B cell (primary cell): ENCODE measurements around the gene FYN. TPM values are rescaled to one million over a fixed set of nuclear protein-coding genes. Genes with fewer than 3 reads are reported as not detected.

ENCODE experiments used
- ATAC-seq: fragments of 200-7000 bp; cut with Tn5 transposase; one replicate; pipeline ENCODE4 v1.10.0; 2021; ENCODE audit warnings: low read depth, mild to moderate bottlenecking, moderate number of reproducible peaks, moderate library complexity
- CTCF ChIA-PET: fragments of 350-600 bp; sonication (Branson Sonifier 250); formaldehyde crosslinking; loops from one replicate; lab custom pipeline; 2021; ENCODE audit warnings: antibody characterized with exemption, inconsistent platforms; lab: Charles Lee
- POLR2A ChIA-PET: fragments of 350-600 bp; sonication (Branson Sonifier 250); formaldehyde crosslinking; loops from one replicate; lab custom pipeline; 2021; ENCODE audit warnings: antibody characterized with exemption; lab: Charles Lee
- DNase-seq: peaks from one replicate; pipeline ENCODE4 v3.0.0; 2013
- H2AFZ ChIP-seq: 2 replicates; pipeline ENCODE4 v1.6.1; 2012; ENCODE audit warnings: mild to moderate bottlenecking, low read depth, low read length; ENCODE audit not compliant: insufficient read depth, poor library complexity, severe bottlenecking
- H3K27ac ChIP-seq, 2 donors: 1 replicate in 1 of 2; 2 replicates in 1 of 2; pipeline ENCODE4 v1.5.1; 2012 to 2013; ENCODE audit warnings: low read length in 2 of 2, mild to moderate bottlenecking in 2 of 2, moderate library complexity in 1 of 2
- H3K27me3 ChIP-seq, 4 experiments: fragments of 200-600 bp in 1 of 4; sonication (generic) in 1 of 4; replicated peaks in 1 of 4; 1 replicate in 2 of 4; 2 replicates in 2 of 4; pipeline versions ENCODE4 v1.6.1 to v1.7.0; 2013 to 2016; ENCODE audit warnings: low read length in 3 of 4, mild to moderate bottlenecking in 2 of 4, mixed read lengths in 1 of 4, moderate library complexity in 1 of 4; ENCODE audit not compliant: insufficient read depth in 4 of 4, control insufficient read depth in 3 of 4; ENCODE audit errors: control extremely low read depth in 1 of 4
- H3K36me3 ChIP-seq, 2 experiments: replicated peaks in 1 of 2; 1 replicate in 1 of 2; 2 replicates in 1 of 2; pipeline versions ENCODE4 v1.6.1 to v1.7.1; 2013; ENCODE audit warnings: low read length in 1 of 2; ENCODE audit not compliant: insufficient read depth in 2 of 2, control insufficient read depth in 1 of 2; ENCODE audit errors: control extremely low read depth in 1 of 2, extremely low read depth in 1 of 2
- H3K4me1 ChIP-seq, 2 donors: fragments of 200-600 bp in 1 of 2; sonication (generic) in 1 of 2; 1 replicate in 1 of 2; 2 replicates in 1 of 2; pipeline versions ENCODE4 v1.5.1 to v1.6.1; 2013 to 2017; ENCODE audit warnings: low read length in 2 of 2; ENCODE audit not compliant: control insufficient read depth in 2 of 2, insufficient read depth in 2 of 2
- H3K4me2 ChIP-seq: replicated peaks from 2 replicates; pipeline ENCODE3; 2012; ENCODE audit warnings: mild to moderate bottlenecking, low read depth, low read length; ENCODE audit not compliant: poor library complexity, severe bottlenecking
- H3K4me3 ChIP-seq, 5 experiments: fragments of 200-600 bp in 1 of 5; sonication (generic) in 1 of 5; 1 replicate in 3 of 5; 2 replicates in 2 of 5; pipeline versions ENCODE4 v1.5.1 to v1.7.0; 2011 to 2016; ENCODE audit warnings: low read length in 4 of 5, mild to moderate bottlenecking in 4 of 5, low read depth in 2 of 5, control low read depth in 1 of 5, moderate library complexity in 1 of 5; ENCODE audit not compliant: insufficient read depth in 1 of 5; ENCODE audit errors: control extremely low read depth in 1 of 5, extremely low read depth in 1 of 5
- H3K79me2 ChIP-seq: fragments of 200-600 bp; sonication (generic); one replicate; pipeline ENCODE4 v1.6.0; 2016; ENCODE audit warnings: low read length; ENCODE audit not compliant: control insufficient read depth, insufficient read depth
- H3K9ac ChIP-seq: fragments of 200-600 bp; sonication (generic); 2 replicates; pipeline ENCODE4 v1.6.1; 2017; ENCODE audit warnings: mild to moderate bottlenecking, low read length, moderate library complexity
- H3K9me3 ChIP-seq, 3 donors: one replicate each; pipeline versions ENCODE4 v1.6.1 to v1.7.1; 2013; ENCODE audit warnings: low read length in 2 of 3; ENCODE audit not compliant: control insufficient read depth in 2 of 3, insufficient read depth in 1 of 3; ENCODE audit errors: control extremely low read depth in 1 of 3
- H4K20me1 ChIP-seq: 2 replicates; pipeline ENCODE4 v1.6.0; 2012; ENCODE audit warnings: mild to moderate bottlenecking, low read length; ENCODE audit not compliant: insufficient read depth, control insufficient read depth, poor library complexity, severe bottlenecking
- H3K27ac Mint-ChIP-seq: one replicate; pipeline ENCODE4 v1.8.0; 2021; ENCODE audit warnings: mixed read lengths
- H3K27me3 Mint-ChIP-seq: one replicate; pipeline ENCODE4 v1.8.0; 2021; ENCODE audit warnings: mixed read lengths
- H3K4me1 Mint-ChIP-seq: one replicate; pipeline ENCODE4 v1.8.0; 2021; ENCODE audit warnings: mixed read lengths
- H3K4me3 Mint-ChIP-seq: one replicate; pipeline ENCODE4 v1.8.0; 2021; ENCODE audit warnings: mixed read lengths
- H3K9me3 Mint-ChIP-seq: one replicate; pipeline ENCODE4 v1.8.0; 2022; ENCODE audit warnings: mixed read lengths; ENCODE audit not compliant: insufficient read depth
- EZH2 ChIP-seq: IDR thresholded peaks from 2 replicates; pipeline ENCODE4 v1.6.1; 2012; ENCODE audit warnings: borderline replicate concordance, low read depth, mild to moderate bottlenecking, moderate library complexity, low read length; ENCODE audit not compliant: insufficient read depth, poor library complexity, severe bottlenecking
- WGBS: methylation state at CpG from one replicate; pipeline ENCODE4 v1.1.5; 2013; ENCODE audit warnings: missing lambda C conversion rate; ENCODE audit not compliant: insufficient coverage; 5-methylcytosine and 5-hydroxymethylcytosine counted together
- intact Hi-C: fragments of 100-400 bp; cut with micrococcal nuclease; formaldehyde crosslinking; loops from one replicate; pipeline ENCODE4 v1.10.0; 2022
- polyA plus RNA-seq: library from polyadenylated mRNA; depleted of rRNA; stranded (reverse); fragments of >200 nt; gene quantifications from 2 replicates; pipeline ENCODE4 v1.2.3, GENCODE V29; 2012
- total RNA-seq, 2 donors: library from RNA; stranded (reverse); fragments of 120-200 nt in 1 of 2; gene quantifications; 1 replicate in 1 of 2; 2 replicates in 1 of 2; pipeline versions ENCODE4 v1.2.3 to v1.2.4, GENCODE V29; 2013 to 2022
- TF ChIP-seq, protein P1 (sequence below): fragments of 200-600 bp; IDR thresholded peaks from one replicate; pipeline ENCODE4 v1.8.0; 2022; ENCODE audit warnings: antibody characterized with exemption, mild to moderate bottlenecking

Gene FYN
- total and polyA plus RNA-seq, 2 donors (not counting 1 experiment from before 2014, with no cell fraction given) = 54.1 to 94.0 TPM

DNA sequence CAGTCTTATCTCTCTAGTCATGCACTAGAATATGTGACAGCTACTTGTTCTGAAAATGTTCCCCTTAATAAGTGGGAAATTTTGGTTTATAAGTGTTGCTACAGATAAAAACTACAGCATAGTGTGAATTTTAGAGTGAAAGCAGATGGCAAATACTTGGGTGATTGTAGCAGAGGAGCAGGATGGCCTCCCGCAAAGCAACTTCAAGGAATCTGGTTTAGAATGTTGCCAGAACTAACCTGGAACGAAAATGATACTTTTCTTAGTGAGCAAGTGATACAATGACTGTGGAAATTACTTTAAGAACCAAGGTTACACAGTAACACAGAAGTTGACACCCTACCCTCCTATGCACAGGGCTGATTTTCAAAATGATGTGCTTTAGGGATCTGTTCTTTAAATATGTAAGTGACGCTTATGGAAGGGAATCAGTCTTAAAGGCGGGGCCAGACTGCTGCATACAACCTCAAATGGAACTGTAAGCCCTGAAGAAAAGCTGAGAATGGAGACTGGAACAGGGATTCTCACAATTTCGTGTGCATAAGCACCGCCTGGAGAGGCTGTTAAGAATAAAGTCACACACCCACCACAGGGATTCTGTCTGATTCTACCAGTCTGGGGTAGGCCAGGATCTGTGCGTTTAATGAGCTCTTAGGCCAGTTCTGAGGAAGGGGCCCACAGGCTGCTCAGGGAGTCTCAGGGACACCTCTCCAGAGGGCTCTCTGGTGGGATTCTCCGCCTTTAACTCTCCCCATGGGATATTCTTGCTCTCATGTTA, 97.9 kb downstream of the FYN start:
- CTCF ChIA-PET = interaction anchor here (0.7 to 1.6 kb wide), 3 partner anchors 25 to 174 kb away, joined by 3 read pairs; no protein-coding TSS in a partner anchor

DNA sequence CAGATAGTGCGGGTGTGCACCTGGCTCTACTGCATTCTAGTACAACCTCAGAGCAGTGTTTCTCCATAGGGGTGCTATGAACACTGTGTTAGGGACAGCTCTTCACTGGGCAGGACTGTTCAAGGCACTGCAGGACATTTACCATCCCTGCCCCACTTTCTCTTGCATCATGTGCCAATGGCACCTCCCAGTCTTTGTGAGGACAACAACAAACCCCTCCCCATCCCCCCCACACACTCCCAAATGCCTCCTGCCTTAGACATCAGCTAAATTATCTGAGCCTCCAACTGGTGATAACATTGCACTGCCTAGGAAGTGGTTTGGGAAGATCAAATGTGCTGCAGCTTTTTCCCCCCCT, 98.9 kb downstream of the FYN start:
- H3K27me3 ChIP-seq = no peaks in the 10 kb centered on the region
- peaks cover 26% of the 10 kb centered on the region for H3K4me1 Mint-ChIP-seq
- no peak for TF ChIP-seq EZH2
- TF ChIP-seq, protein P1, sequence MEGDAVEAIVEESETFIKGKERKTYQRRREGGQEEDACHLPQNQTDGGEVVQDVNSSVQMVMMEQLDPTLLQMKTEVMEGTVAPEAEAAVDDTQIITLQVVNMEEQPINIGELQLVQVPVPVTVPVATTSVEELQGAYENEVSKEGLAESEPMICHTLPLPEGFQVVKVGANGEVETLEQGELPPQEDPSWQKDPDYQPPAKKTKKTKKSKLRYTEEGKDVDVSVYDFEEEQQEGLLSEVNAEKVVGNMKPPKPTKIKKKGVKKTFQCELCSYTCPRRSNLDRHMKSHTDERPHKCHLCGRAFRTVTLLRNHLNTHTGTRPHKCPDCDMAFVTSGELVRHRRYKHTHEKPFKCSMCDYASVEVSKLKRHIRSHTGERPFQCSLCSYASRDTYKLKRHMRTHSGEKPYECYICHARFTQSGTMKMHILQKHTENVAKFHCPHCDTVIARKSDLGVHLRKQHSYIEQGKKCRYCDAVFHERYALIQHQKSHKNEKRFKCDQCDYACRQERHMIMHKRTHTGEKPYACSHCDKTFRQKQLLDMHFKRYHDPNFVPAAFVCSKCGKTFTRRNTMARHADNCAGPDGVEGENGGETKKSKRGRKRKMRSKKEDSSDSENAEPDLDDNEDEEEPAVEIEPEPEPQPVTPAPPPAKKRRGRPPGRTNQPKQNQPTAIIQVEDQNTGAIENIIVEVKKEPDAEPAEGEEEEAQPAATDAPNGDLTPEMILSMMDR = no peak
- peaks cover 0 to 4% of the 10 kb centered on the region in 2 experiments for H3K36me3 ChIP-seq
- no peak overlapping the region for H3K4me3 ChIP-seq
- no peaks in the 10 kb centered on the region for H3K27me3 Mint-ChIP-seq
- no peak overlapping the region for H3K9ac ChIP-seq
- DNase-seq (no peak), ATAC-seq (no peak)
- H3K9me3 ChIP-seq = no peaks in the 10 kb centered on the region
- POLR2A ChIA-PET = interaction anchor here (0.7 kb wide), 1 partner anchor 10 kb away, joined by 4 read pairs; no protein-coding TSS in a partner anchor
- H3K27ac ChIP-seq = no peak overlapping the region
- no peak overlapping the region for H3K4me3 Mint-ChIP-seq
- CTCF ChIA-PET = no interaction called here
- H3K4me2 ChIP-seq = no peak overlapping the region
- no peaks in the 10 kb centered on the region for H3K4me1 ChIP-seq
- intact Hi-C loops = no loop called here
- H3K9me3 Mint-ChIP-seq = no peaks in the 10 kb centered on the region
- H4K20me1 ChIP-seq = peaks cover 5% of the 10 kb centered on the region
- H2AFZ ChIP-seq = no peak overlapping the region
- no peaks in the 10 kb centered on the region for H3K79me2 ChIP-seq
- no CpG with 5 or more reads among the region's 1 CpG for WGBS
- H3K27ac Mint-ChIP-seq = no peak overlapping the region

More for the DNA sequence above, 97.9 kb downstream of the FYN start:
- Histone ChIP-seq H3K4me1 (no peaks in the 10 kb centered on the region), H2AFZ (no peak overlapping the region), H3K4me3 (no peak overlapping the region), H4K20me1 (peaks cover 5% of the 10 kb centered on the region), H3K36me3 (peaks cover 0 to 4% of the 10 kb centered on the region in 2 experiments), H3K9ac (no peak overlapping the region), H3K27ac (no peak overlapping the region), H3K4me2 (no peak overlapping the region), H3K79me2 (peaks cover 4% of the 10 kb centered on the region), H3K27me3 (no peaks in the 10 kb centered on the region), H3K9me3 (no peaks in the 10 kb centered on the region)
- Mint-ChIP-seq H3K27me3 (no peaks in the 10 kb centered on the region), H3K27ac (no peak overlapping the region), H3K4me3 (no peak overlapping the region), H3K9me3 (no peaks in the 10 kb centered on the region), H3K4me1 (peaks cover 23% of the 10 kb centered on the region)
- ATAC-seq (no peak), DNase-seq (no peak)
- POLR2A ChIA-PET = no interaction called here
- no peak for TF ChIP-seq EZH2
- TF ChIP-seq, protein P1 = no peak
- 98% methylated on average over 4 of the region's 8 CpGs for WGBS
- intact Hi-C loops = no loop called here
